ENCODE results near the gene HLA-DQA1.

The HLA-DQA1 gene

DNA sequence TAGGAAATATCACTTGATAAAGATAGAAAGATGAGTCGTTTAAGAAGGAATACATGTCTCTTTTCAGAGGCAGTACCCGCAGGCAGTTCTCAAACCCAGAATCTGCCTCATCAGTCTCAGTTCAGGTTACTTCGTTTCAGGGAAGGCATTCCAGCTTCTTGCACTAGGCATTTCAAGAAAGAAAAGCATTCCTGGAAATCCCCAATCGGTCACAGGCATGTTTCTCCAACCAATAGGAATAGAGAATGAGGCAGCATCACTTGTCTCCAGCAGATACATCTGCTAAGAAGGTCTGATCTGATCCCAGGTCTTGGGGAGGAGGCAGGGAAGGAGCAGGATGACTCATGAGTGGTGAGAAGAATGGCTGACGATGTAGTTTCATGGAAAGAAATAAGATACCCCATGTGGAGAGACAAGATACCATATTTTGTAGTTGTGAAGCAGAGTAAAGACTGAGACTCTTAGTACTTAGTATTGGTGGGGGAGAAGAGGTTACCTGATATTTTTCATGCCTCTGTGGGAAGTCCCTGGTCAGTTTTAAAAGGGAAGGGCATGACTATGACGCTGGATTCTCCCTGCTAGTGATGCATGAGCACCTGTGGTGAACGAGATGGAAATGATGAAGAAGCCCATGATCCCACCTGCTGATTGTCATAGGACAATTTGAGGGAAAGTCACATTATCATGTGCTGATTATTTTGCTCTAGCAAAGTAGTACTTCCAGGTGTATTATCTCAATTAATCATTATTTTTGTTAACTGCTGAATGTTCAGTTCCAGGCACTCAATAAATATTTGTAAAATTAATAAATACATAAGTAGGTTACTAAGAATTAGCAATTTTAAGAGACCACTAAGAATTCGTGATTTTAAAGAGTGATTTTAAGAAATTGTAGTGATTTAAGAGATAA is 27.2 kb upstream of the HLA-DQA1 start:
- no peaks in the 10 kb centered on the region for H3K36me3 Mint-ChIP-seq
- H3K27me3 Mint-ChIP-seq = peaks cover 13% of the 10 kb centered on the region
- no peak overlapping the region for H3K27ac Mint-ChIP-seq
- no peaks in the 10 kb centered on the region for H3K9me3 Mint-ChIP-seq
- H3K4me3 Mint-ChIP-seq = no peak overlapping the region
- CTCF ChIA-PET = interaction anchor here (1.1 kb wide), 1 partner anchor 82 kb away, joined by 4 read pairs; no protein-coding TSS in a partner anchor
- H3K4me1 Mint-ChIP-seq = peaks cover 6% of the 10 kb centered on the region
- DNase-seq = peak; percentile 58

DNA sequence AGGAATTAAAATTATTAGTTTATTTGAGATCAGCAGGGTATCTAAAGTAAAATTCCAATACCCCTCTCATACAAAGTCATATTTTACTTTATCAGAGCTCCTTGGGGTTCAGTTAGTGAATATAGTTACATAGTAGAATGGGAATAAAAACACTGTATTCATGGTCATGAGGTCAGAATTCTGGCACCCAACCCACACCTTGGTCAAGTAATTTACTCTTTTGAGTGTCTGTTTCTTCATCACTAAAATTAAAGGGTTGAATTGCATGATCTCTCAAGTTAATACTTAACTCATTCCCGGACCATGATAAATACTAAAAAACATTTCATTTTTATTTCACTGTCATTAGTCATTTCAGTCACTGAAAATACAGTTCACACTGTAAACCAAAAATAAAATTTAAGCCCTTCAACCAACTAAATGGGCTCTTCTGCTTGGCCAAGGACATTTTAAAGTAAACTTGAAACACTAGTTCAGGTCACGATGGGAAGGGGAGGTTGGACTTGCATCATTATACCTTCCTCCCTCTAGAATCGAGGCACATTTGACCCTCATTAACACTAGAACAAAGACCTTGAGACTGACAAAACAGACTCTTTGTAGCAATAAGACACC is 26.4 kb upstream of the HLA-DQA1 start:
- H3K27me3 Mint-ChIP-seq = peaks cover 9% of the 10 kb centered on the region
- no peak for DNase-seq
- no peaks in the 10 kb centered on the region for H3K9me3 Mint-ChIP-seq
- H3K4me3 Mint-ChIP-seq = no peak overlapping the region
- no peaks in the 10 kb centered on the region for H3K36me3 Mint-ChIP-seq
- H3K4me1 Mint-ChIP-seq = peaks cover 6% of the 10 kb centered on the region
- CTCF ChIA-PET = no interaction called here
- H3K27ac Mint-ChIP-seq = peak overlapping the region; percentile 40

DNA sequence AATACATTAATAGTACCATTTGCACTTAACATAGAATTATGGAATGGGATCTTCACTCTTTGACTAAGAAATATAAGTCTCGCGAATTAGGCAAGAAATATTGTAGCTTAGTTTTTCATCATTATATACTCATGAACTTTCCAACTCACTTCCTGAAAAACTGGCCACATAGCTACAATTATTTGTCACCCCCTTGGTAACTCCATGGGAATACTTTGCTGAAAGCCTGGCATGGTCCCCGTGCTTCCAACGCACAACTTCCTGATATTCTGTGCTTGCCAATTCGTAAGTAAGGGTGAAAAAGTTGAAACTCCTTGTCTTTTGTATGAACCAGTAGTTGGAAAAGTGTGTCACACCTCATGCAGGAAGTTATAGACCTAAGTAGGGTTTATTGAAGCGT is 23.7 kb upstream of the HLA-DQA1 start:
- Mint-ChIP-seq H3K36me3 (peaks cover 4% of the 10 kb centered on the region), H3K4me1 (peaks cover 6% of the 10 kb centered on the region), H3K27me3 (peaks cover 4% of the 10 kb centered on the region), H3K4me3 (no peak overlapping the region), H3K27ac (no peak overlapping the region), H3K9me3 (peaks cover 12% of the 10 kb centered on the region)
- DNase-seq = no peak
- CTCF ChIA-PET = no interaction called here

DNA sequence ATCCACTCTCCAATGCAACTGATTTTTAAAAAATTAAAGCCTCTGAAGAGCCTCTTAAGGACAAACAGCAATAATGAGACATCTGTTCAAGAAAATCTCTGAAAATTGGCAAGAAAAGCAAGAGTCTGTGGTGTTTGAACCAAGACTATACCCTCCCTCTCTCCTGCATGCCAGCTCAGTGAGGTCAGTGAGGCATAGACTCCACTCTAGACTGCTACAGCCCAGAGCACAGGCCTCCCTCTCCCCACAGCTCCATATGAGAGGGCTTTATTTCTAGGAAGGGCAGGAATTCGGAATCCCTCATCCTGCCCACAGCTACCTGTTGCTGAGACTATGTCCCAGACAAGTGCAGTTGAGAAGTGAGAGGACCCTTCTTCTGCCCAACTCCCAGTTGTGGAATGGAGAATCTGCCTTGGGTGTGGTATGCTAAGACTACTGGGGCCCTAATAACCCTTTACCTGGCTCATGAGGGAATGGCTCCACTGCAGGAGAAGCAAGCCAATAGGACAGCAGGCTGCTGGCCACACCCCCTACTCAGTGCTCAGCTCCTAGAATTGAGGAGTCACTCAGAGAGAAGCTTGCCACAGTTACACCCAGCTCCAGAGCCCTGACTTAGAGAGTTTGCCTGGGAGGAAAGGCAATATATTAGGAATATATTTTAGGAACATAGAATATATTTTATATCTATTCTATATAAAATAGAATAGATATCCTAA is 22.7 kb upstream of the HLA-DQA1 start:
- no peak for DNase-seq
- Mint-ChIP-seq H3K4me3 (no peak overlapping the region), H3K27me3 (peaks cover 4% of the 10 kb centered on the region), H3K4me1 (peaks cover 6% of the 10 kb centered on the region), H3K27ac (no peak overlapping the region), H3K36me3 (peaks cover 6% of the 10 kb centered on the region), H3K9me3 (peaks cover 16% of the 10 kb centered on the region)
- CTCF ChIA-PET = no interaction called here

DNA sequence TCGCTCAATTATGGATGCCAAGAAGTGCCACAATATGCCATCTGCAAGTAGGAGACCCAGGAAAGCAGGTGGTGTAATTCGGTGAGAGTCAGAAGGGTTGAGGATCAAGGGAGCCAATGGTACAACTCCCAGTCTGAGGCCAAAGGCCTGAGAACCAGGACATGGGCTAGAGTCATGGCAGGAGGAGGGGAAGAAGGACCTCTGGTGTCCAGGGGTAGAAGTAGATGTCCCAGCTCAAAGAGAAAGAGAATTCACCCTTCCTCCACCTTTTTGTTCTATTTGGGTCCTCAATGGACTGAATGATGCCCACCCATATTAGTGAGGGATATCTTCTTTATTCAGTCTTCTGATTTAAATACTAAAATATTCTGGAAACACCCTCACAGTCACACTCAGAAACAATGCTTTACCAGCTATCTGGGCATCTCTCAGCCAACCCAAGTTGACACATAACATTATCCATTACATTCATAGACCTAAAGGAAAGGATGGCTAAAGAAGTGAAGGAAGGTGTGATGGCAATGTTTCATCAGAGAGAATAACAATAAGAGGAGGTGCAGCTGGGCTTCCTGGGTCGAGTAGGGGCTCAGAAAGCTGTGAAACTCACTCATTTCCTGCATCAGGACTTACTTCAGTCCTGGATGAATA is 21.2 kb upstream of the HLA-DQA1 start:
- Mint-ChIP-seq H3K36me3 (peaks cover 6% of the 10 kb centered on the region), H3K9me3 (peaks cover 16% of the 10 kb centered on the region), H3K27me3 (peaks cover 4% of the 10 kb centered on the region), H3K4me1 (peaks cover 6% of the 10 kb centered on the region), H3K27ac (no peak overlapping the region), H3K4me3 (no peak overlapping the region)
- DNase-seq = no peak
- CTCF ChIA-PET = interaction anchor here (0.6 kb wide), 1 partner anchor 10 kb away, joined by 3 read pairs; no protein-coding TSS in a partner anchor

DNA sequence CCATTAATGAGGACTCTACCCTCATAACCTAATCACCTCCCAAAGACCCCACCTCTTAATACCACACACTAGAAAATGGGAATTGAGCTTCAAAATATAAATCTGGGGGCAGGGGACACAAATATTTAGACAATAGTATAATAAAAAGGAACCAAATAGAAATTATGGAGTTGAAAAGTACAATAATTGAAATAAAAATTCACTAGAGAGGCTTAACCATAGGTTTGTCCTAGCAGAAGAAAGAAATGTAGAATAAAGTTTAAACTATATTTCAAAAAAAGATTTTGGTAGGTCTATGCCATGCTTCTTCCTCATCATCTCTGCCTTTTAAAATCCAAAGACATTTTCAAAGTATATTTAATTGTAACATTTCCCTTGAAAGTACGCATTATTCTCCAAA is 19.5 kb upstream of the HLA-DQA1 start:
- H3K27me3 Mint-ChIP-seq = no peaks in the 10 kb centered on the region
- peaks cover 21% of the 10 kb centered on the region for H3K4me1 Mint-ChIP-seq
- CTCF ChIA-PET = no interaction called here
- peaks cover 6% of the 10 kb centered on the region for H3K36me3 Mint-ChIP-seq
- H3K4me3 Mint-ChIP-seq = no peak overlapping the region
- no peak for DNase-seq
- no peak overlapping the region for H3K27ac Mint-ChIP-seq
- H3K9me3 Mint-ChIP-seq = peaks cover 16% of the 10 kb centered on the region

DNA sequence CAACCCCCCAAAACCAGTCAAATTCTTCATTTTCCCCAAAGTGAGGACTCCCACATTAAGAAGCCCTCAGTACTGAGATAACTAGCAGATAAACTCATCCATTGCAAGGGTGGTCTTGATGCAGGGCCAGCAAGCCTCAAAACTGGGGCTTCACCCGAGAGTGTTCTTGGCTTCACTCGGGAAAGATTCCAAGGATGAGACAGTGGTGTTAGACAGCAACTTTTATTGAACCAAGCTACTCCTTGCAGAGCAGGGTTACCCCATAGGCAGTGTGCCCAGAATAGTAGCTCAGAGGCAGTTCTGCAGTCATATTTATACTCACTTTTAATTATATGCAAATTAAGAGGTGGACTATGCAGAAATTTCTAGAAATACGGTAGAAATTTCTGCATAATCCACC is 15.8 kb upstream of the HLA-DQA1 start:
- peaks cover 44% of the 10 kb centered on the region for H3K4me1 Mint-ChIP-seq
- no peak overlapping the region for H3K27ac Mint-ChIP-seq
- H3K9me3 Mint-ChIP-seq = peaks cover 18% of the 10 kb centered on the region
- no peak for DNase-seq
- H3K27me3 Mint-ChIP-seq = no peaks in the 10 kb centered on the region
- CTCF ChIA-PET = interaction anchor here (1.3 to 1.6 kb wide), 2 partner anchors 71 to 79 kb away, joined by 6 to 7 read pairs; no protein-coding TSS in a partner anchor
- H3K36me3 Mint-ChIP-seq = peaks cover 10% of the 10 kb centered on the region
- H3K4me3 Mint-ChIP-seq = no peak overlapping the region

DNA sequence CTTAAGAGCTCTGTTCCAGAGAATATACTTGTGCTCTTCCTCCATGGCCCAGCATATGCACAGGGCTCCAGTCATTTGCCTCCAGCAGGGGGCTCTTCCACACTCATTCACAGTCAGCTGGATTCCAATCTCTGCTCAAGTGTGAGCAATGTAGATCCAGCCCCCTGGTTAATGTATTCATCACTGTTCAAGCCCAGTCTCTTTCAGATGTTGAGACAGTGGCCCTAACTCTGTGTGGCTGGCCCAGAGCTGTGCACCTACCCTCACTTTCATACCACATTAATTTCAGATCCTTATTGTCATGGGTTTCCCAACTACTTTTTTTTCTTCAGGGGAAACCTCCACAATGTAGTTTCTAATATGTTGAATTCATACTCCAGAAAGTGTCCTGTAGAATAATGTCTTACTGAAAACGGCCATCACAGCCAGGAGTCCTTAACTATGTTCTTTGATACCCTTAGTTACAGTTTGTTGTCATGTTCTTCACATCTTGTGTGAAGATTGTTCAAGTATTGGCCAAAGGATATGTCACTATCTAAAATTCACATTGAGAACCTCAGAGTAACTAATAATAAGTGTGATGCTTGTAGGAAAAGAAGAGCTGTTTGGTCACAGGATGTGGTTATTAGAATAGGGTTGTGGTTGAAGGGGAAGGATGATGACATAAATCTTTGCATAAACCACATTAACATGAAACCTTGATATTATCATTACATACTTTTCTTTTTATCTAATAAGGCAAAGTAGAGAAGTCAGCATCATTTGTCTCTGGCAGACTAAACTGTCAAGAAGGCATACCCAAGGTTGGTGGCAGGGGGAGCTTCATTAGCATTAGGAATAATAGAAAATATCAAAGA is 14.4 kb upstream of the HLA-DQA1 start:
- peaks cover 9% of the 10 kb centered on the region for H3K9me3 Mint-ChIP-seq
- H3K36me3 Mint-ChIP-seq = peaks cover 9% of the 10 kb centered on the region
- peak; percentile 62 for DNase-seq
- no peaks in the 10 kb centered on the region for H3K27me3 Mint-ChIP-seq
- H3K4me1 Mint-ChIP-seq = peaks cover 51% of the 10 kb centered on the region
- peak overlapping the region; percentile 94 for H3K27ac Mint-ChIP-seq
- H3K4me3 Mint-ChIP-seq = peak overlapping the region; percentile 18
- CTCF ChIA-PET = interaction anchor here (0.6 to 1.6 kb wide), 6 partner anchors 13 to 245 kb away, joined by 3 to 7 read pairs (median 4); no protein-coding TSS in a partner anchor

DNA sequence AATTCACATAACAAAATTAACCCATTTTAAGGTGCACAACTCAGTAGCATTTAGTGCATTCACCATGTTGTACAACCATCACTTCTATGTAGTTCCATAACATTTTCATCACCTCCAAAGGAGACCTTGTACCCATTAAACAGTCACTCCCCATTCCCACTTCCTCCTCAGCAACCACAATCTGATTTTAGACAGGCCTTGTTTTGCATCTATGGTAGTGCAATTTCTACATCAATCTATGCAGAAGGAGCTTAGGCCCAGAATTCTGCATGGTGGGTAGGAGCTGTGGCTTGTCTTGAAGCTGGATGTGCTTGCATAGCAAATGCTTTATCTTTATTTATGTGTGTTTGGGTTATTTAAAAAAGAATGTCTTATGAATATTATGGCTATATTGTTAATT is 13.5 kb upstream of the HLA-DQA1 start:
- Mint-ChIP-seq H3K9me3 (peaks cover 5% of the 10 kb centered on the region), H3K4me3 (peak overlapping the region; percentile 24), H3K27me3 (no peaks in the 10 kb centered on the region), H3K27ac (peak overlapping the region; percentile 94), H3K4me1 (peaks cover 58% of the 10 kb centered on the region), H3K36me3 (peaks cover 5% of the 10 kb centered on the region)
- DNase-seq = no peak
- CTCF ChIA-PET = interaction anchor here (0.8 kb wide), 1 partner anchor 68 kb away, joined by 3 read pairs; no protein-coding TSS in a partner anchor

DNA sequence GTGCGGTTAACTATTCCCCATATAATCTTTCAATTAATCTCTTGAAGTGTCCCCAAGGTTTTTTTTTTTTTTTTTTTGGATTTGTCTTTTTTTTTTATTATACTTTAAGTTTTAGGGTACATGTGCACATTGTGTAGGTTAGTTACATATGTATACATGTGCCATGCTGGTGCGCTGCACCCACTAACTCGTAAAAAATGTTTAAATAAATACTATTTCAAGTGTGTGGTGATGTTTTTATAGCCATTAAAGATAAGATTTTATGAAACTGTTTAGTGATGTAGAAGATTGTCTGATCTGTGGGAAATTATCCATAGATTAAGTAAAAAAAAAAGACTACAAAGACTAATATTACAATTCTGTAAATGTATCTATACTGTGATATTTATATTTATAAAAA is 12.6 kb upstream of the HLA-DQA1 start:
- peak overlapping the region; percentile 57 for H3K27ac Mint-ChIP-seq
- peaks cover 58% of the 10 kb centered on the region for H3K4me1 Mint-ChIP-seq
- H3K9me3 Mint-ChIP-seq = peaks cover 2% of the 10 kb centered on the region
- no peak for DNase-seq
- H3K36me3 Mint-ChIP-seq = peaks cover 4% of the 10 kb centered on the region
- CTCF ChIA-PET = interaction anchor here (0.8 kb wide), 1 partner anchor 67 kb away, joined by 3 read pairs; no protein-coding TSS in a partner anchor
- H3K4me3 Mint-ChIP-seq = no peak overlapping the region
- H3K27me3 Mint-ChIP-seq = no peaks in the 10 kb centered on the region

DNA sequence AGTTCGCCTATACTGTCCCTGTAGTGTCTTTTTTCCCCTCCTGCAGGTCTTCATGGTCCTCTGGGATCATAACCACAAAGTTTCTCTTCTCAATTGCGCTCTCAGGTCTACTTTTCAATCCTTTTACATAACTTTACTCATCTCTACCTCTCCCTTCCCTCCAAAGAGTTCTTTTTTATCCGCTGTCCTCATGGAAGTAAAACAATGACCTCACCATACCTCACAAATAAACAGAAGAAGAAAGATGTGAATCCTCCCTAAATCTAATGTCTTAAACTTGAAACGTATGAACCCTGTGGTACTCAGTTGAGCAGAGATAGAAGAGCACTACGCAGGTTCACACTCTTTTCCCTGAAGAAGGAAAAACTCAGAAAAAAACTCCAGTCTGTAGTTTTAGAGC is 12.1 kb upstream of the HLA-DQA1 start:
- H3K4me1 Mint-ChIP-seq = peaks cover 58% of the 10 kb centered on the region

DNA sequence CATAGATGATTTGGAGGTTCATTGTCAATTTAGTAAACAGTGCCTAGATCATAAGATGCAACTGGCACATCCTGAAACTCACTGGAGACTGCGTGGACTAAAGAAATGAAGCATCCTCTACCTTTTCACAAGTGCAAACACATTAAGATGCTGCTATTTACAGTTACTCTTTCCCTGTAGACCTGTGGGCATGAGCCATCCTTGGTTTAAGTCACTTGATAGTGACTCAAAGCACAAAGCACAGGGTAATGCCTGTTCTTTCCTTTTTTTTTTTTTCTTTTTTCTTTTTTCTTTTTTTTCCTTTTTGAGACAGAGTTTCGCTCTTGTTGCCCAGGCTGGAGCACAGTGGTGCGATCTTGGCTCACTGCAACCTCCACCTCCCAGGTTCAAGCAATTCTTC is 10.0 kb upstream of the HLA-DQA1 start:
- no peak for DNase-seq
- CTCF ChIA-PET = no interaction called here
- Mint-ChIP-seq H3K36me3 (peaks cover 4% of the 10 kb centered on the region), H3K4me1 (peaks cover 46% of the 10 kb centered on the region), H3K4me3 (no peak overlapping the region), H3K27me3 (no peaks in the 10 kb centered on the region), H3K9me3 (peaks cover 2% of the 10 kb centered on the region), H3K27ac (no peak overlapping the region)

More for the DNA sequence above, 12.1 kb upstream of the HLA-DQA1 start:
- Mint-ChIP-seq H3K27me3 (no peaks in the 10 kb centered on the region), H3K9me3 (peaks cover 2% of the 10 kb centered on the region), H3K36me3 (peaks cover 4% of the 10 kb centered on the region), H3K27ac (no peak overlapping the region), H3K4me3 (no peak overlapping the region)
- no peak for DNase-seq
- CTCF ChIA-PET = no interaction called here

DNA sequence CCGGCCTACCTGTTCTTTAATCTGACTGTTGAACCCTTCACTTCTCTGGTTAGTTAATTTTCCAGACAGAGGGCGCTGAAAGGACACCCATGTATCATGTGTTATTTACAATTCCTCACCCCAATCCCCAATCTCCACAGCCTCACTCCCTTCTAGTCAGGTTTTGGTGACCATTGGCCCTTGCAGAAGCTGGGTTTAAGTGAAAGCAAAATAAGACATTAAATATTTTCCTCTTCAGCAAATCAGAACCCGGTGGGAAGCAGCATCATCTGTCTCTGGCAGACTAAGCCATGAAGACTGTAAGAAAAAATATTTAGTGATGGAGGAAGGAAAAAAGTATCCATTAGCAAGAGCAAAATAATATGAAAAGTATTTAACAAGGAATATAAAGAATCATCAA is 9.4 kb upstream of the HLA-DQA1 start:
- Mint-ChIP-seq H3K27ac (no peak overlapping the region), H3K27me3 (peaks cover 4% of the 10 kb centered on the region), H3K9me3 (peaks cover 2% of the 10 kb centered on the region), H3K4me1 (peaks cover 40% of the 10 kb centered on the region), H3K4me3 (no peak overlapping the region), H3K36me3 (peaks cover 4% of the 10 kb centered on the region)
- CTCF ChIA-PET = no interaction called here
- DNase-seq = peak; percentile 25
